ENCODE results near the gene TPK1.
"Not testable (repeated sequence)": the region's sequence is repeated elsewhere in the genome, so short reads cannot be mapped to it uniquely, and the experiment has no call there.

The TPK1 gene

GRCh38 chr7:144784441-144784840 lies 51.4 kb downstream of the TPK1 start:
- no peak overlapping the region for H3K4me3 ChIP-seq (replicated peaks in 1 of 2; ENCODE audit: low read depth in 2 of 2, low read length in 2 of 2)
- no peak for DNase-seq (ENCODE audit: low read depth in 2 of 2)
- TF ChIP-seq CTCF (IDR thresholded peaks at IDR 0.05; ENCODE audit: low read depth, low read length): no peak

GRCh38 chr7:144782883-144783282 lies 53.0 kb downstream of the TPK1 start:
- no peak overlapping the region for H3K4me3 ChIP-seq (replicated peaks in 1 of 2; ENCODE audit: low read depth in 2 of 2, low read length in 2 of 2)
- no peak for TF ChIP-seq CTCF (IDR thresholded peaks at IDR 0.05; ENCODE audit: low read depth, low read length)

GRCh38 chr7:144780071-144780608 lies 55.7 kb downstream of the TPK1 start:
- TF ChIP-seq CTCF (IDR thresholded peaks at IDR 0.05; ENCODE audit: low read depth, low read length): no peak
- no peak overlapping the region for H3K4me3 ChIP-seq (replicated peaks in 1 of 2; ENCODE audit: low read depth in 2 of 2, low read length in 2 of 2)
- peak; percentile 22 to 72 for DNase-seq (ENCODE audit: low read depth in 2 of 2)

More at GRCh38 chr7:144782883-144783282, 53.0 kb downstream of the TPK1 start:
- no peak for DNase-seq (ENCODE audit: low read depth in 2 of 2)

GRCh38 chr7:144777889-144778288 lies 58.0 kb downstream of the TPK1 start:
- DNase-seq (ENCODE audit: low read depth in 2 of 2); H3K4me3 ChIP-seq (replicated peaks in 1 of 2; ENCODE audit: low read depth in 2 of 2, low read length in 2 of 2): not testable (repeated sequence)

- no peak overlapping the region for H3K4me3 ChIP-seq (replicated peaks in 1 of 2; ENCODE audit: low read depth in 2 of 2, low read length in 2 of 2)
- TF ChIP-seq CTCF (IDR thresholded peaks at IDR 0.05; ENCODE audit: low read depth, low read length): no peak
- DNase-seq (ENCODE audit: low read depth in 2 of 2): no peak
Measured at GRCh38 chr7:144777005-144777839, 58.6 kb downstream of the TPK1 start.

GRCh38 chr7:144776447-144776846 lies 59.4 kb downstream of the TPK1 start:
- no peak for TF ChIP-seq CTCF (IDR thresholded peaks at IDR 0.05; ENCODE audit: low read depth, low read length)
- H3K4me3 ChIP-seq (replicated peaks in 1 of 2; ENCODE audit: low read depth in 2 of 2, low read length in 2 of 2): no peak overlapping the region

GRCh38 chr7:144775749-144776148 lies 60.1 kb downstream of the TPK1 start:
- no peak for TF ChIP-seq CTCF (IDR thresholded peaks at IDR 0.05; ENCODE audit: low read depth, low read length)
- no peak overlapping the region for H3K4me3 ChIP-seq (replicated peaks in 1 of 2; ENCODE audit: low read depth in 2 of 2, low read length in 2 of 2)
- no peak for DNase-seq (ENCODE audit: low read depth in 2 of 2)

More at GRCh38 chr7:144776447-144776846, 59.4 kb downstream of the TPK1 start:
- no peak for DNase-seq (ENCODE audit: low read depth in 2 of 2)

Data from cardiac fibroblast (primary cell).